ENCODE results near the gene LCE7A. TPM values are rescaled to one million over a fixed set of nuclear protein-coding genes. Genes with fewer than 3 reads are reported as not detected.

LCE7A gene
- total RNA-seq, 4 donors from 2014 or later: not detected

DNA sequence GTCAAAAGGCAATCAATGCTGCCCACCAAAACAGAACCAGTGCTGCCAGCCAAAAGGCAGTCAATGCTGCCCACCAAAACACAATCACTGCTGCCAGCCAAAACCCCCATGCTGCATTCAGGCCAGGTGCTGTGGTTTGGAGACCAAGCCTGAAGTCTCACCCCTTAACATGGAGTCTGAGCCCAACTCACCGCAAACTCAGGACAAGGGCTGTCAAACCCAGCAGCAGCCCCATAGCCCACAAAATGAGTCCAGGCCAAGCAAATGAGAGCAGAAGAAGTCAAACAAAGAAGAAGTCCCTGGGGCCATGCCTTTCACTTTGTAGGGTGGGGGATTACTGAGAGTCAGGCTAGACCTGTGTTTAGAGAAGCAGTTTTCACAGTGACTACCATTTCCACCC, 24.7 kb downstream of the LCE7A start:
- Histone ChIP-seq H3K36me3 (no peaks in the 10 kb centered on the region), H3K4me1 (no peaks in the 10 kb centered on the region), H3K4me3 (no peak overlapping the region), H3K27me3 (no peaks in the 10 kb centered on the region), H3K9me3 (no peaks in the 10 kb centered on the region), H3K27ac (no peak overlapping the region)
- DNase-seq (no peak), ATAC-seq (no peak)
- in situ Hi-C loops (cut with MboI; ENCODE audit: low sequenced_read_pairs in 4 of 4) (no loop called here), intact Hi-C loops (cut with DNase I; ENCODE audit: low total_unique reads) (no loop called here)
- no peak for TF ChIP-seq POLR2A (IDR thresholded peaks at IDR 0.05)
- TF ChIP-seq, protein P1, sequence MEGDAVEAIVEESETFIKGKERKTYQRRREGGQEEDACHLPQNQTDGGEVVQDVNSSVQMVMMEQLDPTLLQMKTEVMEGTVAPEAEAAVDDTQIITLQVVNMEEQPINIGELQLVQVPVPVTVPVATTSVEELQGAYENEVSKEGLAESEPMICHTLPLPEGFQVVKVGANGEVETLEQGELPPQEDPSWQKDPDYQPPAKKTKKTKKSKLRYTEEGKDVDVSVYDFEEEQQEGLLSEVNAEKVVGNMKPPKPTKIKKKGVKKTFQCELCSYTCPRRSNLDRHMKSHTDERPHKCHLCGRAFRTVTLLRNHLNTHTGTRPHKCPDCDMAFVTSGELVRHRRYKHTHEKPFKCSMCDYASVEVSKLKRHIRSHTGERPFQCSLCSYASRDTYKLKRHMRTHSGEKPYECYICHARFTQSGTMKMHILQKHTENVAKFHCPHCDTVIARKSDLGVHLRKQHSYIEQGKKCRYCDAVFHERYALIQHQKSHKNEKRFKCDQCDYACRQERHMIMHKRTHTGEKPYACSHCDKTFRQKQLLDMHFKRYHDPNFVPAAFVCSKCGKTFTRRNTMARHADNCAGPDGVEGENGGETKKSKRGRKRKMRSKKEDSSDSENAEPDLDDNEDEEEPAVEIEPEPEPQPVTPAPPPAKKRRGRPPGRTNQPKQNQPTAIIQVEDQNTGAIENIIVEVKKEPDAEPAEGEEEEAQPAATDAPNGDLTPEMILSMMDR (IDR thresholded peaks at IDR 0.05 in 4 of 5, conservative IDR thresholded peaks at IDR 0.05 in 1 of 5): no peak

DNA sequence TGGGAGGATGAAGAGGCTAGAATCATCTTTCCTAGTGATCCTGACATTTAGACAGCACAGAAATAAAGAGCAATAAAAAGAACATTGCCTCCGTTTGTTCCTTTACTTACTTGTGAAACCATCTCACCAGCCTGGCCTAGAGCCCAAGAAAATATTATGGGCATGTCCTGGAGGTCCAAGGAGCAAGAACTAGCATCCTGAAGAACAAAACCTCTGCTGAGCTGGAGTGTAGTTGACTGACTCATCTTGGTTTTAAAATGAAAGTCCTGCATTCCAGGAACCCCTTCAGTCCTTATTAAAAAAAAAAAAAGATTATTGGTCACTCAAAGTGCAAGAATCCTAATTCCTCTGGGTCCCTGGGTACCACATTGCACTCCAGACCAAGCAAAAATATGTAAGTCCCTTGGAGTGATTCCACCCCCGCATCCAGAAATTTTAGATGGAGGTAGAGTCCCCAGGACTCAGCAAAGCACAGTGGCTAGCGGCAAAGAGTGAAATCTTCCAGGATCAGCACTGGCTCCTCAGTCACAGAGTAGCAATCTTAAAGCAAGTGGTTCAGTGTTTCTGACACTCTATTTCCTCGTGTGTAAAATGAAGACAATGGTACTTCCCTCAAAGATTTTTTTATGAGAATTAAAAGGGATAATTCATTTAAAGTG, 25.3 kb downstream of the LCE7A start:
- TF ChIP-seq, protein P1 (IDR thresholded peaks at IDR 0.05 in 4 of 5, conservative IDR thresholded peaks at IDR 0.05 in 1 of 5): no peak
- TF ChIP-seq POLR2A (IDR thresholded peaks at IDR 0.05): no peak
- Histone ChIP-seq H3K36me3 (no peaks in the 10 kb centered on the region), H3K9me3 (no peaks in the 10 kb centered on the region), H3K27ac (no peak overlapping the region), H3K27me3 (no peaks in the 10 kb centered on the region), H3K4me1 (no peaks in the 10 kb centered on the region), H3K4me3 (no peak overlapping the region)
- DNase-seq (no peak), ATAC-seq (no peak)
- intact Hi-C loops (cut with DNase I; ENCODE audit: low total_unique reads): no loop called here
- in situ Hi-C loops (cut with MboI; ENCODE audit: low sequenced_read_pairs in 4 of 4): no loop called here

DNA sequence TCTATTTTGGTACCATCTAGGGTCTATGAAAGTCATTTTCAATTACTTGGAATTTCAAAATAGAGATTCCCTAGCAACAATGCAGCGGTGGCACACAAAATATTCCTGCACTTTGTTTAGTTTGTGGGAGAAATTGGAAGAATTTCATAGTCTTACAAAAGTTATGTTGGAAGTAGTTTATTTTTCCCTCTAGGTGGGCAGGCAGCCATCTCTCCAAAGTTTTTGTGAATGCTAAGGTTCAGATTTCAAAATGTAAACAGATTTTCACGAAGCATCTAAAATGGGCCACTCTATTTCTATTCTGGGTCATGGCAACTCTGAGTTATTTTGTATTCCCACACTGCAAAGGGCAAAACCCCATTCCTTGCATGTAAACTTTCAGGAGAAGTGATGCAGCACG, 26.3 kb downstream of the LCE7A start:
- TF ChIP-seq, protein P1 (IDR thresholded peaks at IDR 0.05 in 4 of 5, conservative IDR thresholded peaks at IDR 0.05 in 1 of 5): no peak
- TF ChIP-seq POLR2A (IDR thresholded peaks at IDR 0.05): no peak
- ATAC-seq (no peak), DNase-seq (no peak)
- intact Hi-C loops (cut with DNase I; ENCODE audit: low total_unique reads): no loop called here
- H3K27ac ChIP-seq: no peak overlapping the region
- H3K36me3 ChIP-seq: no peaks in the 10 kb centered on the region
- H3K27me3 ChIP-seq: no peaks in the 10 kb centered on the region
- in situ Hi-C loops (cut with MboI; ENCODE audit: low sequenced_read_pairs in 4 of 4): no loop called here
- no peak overlapping the region for H3K4me3 ChIP-seq
- no peaks in the 10 kb centered on the region for H3K9me3 ChIP-seq
- no peaks in the 10 kb centered on the region for H3K4me1 ChIP-seq

DNA sequence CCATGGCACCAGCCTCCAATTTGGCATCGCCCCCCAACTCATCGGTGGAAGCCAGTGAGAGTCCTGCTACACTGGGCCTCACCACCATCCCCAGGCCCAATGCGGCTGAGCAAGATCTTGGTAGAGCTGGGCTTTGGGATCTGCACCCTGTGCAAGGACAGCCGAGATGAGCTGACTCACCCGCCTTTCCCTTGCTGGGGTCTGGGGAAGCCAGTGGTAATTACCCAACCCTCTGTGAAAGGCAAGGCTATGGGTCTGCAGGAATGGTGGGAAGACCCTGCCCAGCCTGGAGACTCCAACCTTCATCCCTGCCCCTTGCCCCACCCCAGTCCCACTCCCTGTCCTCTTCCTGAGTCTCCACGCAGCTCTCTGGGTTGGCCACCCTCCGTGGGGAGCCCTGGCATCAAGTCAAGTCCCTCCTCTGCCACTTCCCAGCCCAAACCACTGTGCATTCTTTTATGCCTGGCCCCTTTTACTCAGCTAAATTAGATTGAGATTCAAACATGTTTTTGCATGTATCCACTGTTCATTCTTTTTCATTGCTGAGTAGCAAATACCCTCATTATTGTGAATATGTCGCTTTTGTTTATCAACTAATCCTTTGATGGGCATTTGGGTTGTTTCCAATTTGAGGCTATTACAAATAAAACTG, 27.1 kb downstream of the LCE7A start:
- ATAC-seq: no peak
- Histone ChIP-seq H3K27ac (no peak overlapping the region), H3K4me3 (no peak overlapping the region), H3K36me3 (no peaks in the 10 kb centered on the region), H3K4me1 (no peaks in the 10 kb centered on the region), H3K9me3 (no peaks in the 10 kb centered on the region), H3K27me3 (no peaks in the 10 kb centered on the region)
- DNase-seq: no peak
- intact Hi-C loops (cut with DNase I; ENCODE audit: low total_unique reads) (no loop called here), in situ Hi-C loops (cut with MboI; ENCODE audit: low sequenced_read_pairs in 4 of 4) (no loop called here)
- TF ChIP-seq, protein P1 (IDR thresholded peaks at IDR 0.05 in 4 of 5, conservative IDR thresholded peaks at IDR 0.05 in 1 of 5): no peak
- no peak for TF ChIP-seq POLR2A (IDR thresholded peaks at IDR 0.05)
